HG03159 (cell line): Measurements from ENCODE around the gene OR1K1.
"Not testable (repeated sequence)": the region's sequence is repeated elsewhere in the genome, so short reads cannot be mapped to it uniquely, and the experiment has no call there.

ENCODE experiments used
- ATAC-seq: cut with Tn5 transposase; IDR thresholded peaks from one replicate; pipeline ENCODE4 v1.9.1; 2021; ENCODE audit warnings: mild to moderate bottlenecking, moderate library complexity; ENCODE audit not compliant: unreplicated experiment

OR1K1 gene

GRCh38 chr9:122810306-122810946 is 10.5 kb downstream of the OR1K1 start:
- peak; percentile 88 for ATAC-seq

- ATAC-seq = no peak
Measured at GRCh38 chr9:122812736-122813135, 12.8 kb downstream of the OR1K1 start.

DNA sequence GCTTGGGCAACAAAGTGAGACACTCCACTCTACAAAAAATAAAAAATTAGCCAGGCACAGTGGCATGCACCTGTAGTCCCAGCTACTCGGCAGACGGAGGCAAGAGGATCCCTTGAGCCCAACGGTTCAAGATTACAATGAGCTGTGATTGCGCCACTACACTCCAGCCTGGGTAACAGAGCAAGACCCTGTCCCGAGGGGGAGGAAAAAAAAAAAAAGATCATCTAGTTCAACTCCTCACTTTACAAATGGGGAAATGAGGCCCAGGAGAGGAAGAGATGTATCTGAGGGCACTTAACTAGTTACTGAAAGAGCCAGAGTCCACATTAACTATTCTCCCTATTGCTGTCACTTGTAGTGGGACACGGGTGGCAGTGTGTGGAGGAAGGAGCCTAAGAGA is 14.6 kb downstream of the OR1K1 start:
- ATAC-seq = no peak

DNA sequence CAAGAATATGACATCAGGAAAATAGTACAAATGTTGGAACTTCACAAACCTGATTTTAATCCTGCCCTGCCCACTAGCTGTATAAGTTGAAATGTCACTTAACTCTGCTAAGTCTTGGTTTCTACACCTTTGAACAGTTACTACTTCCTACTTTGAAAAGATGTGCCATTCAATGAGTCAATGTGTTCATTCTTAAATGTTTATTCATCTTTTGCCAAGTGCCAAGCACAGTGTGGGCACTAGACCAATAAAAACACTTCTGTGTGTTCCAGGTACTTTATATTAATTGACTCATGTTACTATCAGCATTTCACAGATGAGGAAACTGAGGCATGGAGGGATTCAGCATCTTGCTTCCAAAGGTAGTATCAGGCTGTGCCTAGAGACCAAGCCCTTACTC is 15.6 kb downstream of the OR1K1 start:
- ATAC-seq = no peak

DNA sequence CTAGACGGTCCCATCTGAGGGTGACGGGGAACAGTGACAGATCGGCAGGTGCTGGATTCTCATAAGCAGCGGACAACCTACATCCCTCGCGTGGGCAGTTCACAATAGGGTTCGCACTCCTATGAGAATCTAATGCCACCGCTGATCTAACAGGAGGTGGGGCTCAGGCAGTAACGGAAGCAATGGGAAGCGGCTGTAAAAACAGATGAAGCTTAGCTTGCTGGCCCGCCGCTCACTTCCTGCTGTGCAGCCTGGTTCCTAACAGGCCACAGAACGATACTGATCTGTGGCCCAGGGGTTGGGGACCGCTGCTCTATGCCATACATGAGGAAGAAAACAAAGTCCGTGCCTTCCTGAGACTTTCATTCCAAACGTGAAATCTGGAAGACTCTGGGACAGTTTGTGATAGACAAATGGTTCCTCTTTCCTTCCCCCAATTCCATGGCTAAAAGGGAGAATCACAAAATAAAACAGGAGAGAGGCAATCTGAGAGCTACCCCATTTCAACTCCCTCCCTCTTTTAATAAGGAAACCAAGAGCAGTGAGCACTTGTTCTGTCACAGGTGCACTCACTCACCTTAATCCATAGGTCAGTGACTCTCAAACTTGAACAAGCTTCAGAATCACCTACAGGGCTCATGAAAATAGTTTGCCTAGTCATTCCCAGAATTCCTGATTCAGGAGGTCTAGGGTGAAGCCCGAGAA is 16.4 kb downstream of the OR1K1 start:
- ATAC-seq = peak; percentile 79

DNA sequence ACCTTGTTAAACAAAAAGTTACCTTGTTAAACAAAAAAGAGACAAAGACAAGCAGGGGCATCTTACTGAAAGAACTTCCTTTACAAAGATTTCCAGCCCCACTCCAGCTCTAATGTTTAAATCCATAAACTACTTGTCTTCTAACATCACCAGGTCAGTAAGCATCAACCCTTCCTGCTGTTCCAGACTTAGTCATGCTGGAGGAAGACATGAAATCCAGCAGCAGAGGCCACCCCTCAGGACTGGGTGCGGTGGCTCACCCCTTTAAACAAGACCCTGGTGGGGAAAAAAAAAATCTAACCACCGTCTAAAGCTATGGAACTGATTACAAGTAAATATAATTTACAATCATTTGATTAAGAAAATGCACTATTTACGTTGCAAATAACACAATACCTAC is 19.4 kb downstream of the OR1K1 start:
- no peak for ATAC-seq

DNA sequence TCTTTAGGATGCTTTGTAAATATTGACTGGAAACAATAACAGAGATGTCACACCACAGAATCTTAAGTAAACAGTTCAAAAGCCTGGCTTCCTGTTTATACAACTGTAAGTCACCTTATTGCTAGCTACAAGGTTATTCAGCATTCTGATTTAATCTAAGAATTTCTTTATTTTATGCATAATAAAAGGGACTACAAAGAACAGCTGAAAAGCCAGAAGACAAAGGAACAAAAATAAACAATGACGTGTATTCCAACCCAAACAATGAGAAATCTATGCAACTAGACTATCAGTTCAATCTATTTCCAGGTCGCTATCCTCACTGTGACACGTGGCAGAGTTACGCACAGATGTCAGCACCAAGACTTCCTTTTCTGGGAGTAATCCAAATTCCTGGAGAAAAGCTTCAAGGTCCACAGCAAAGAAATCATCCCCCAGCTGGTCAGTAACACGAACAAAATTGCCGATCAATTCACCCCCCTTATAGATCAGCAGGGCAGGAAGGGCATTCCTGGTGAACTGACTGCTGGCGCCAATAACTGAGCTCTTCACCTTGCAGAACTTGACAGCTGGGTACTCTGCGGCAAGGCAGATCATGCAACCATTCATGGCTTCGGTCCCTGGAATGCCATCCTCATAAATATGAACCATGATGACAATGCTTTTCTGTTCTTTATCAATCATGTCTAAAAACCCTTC is 20.0 kb downstream of the OR1K1 start:
- no peak for ATAC-seq

- no peak for ATAC-seq
Measured at GRCh38 chr9:122820490-122820845, 20.5 kb downstream of the OR1K1 start.

GRCh38 chr9:122821278-122821943 is 21.5 kb downstream of the OR1K1 start:
- no peak for ATAC-seq

DNA sequence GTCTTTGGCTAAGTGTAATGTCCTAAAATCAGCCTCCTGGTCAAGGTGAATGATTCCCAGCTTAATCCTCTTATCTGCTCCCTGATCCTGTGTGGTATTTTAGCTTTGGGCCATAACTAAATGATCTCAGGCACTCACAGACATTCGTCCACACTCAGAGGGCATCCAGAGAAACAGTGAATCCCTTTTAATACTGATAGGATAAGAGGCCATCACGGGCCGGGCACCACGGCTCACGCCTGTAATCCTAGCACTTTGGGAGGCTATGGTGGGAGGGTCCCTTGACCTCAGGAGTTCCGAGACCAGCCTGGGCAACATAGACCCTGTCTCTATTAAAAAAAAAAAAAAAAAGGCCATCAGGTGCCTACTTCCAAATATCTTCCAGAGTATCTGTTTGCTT is 22.1 kb downstream of the OR1K1 start:
- no peak for ATAC-seq

DNA sequence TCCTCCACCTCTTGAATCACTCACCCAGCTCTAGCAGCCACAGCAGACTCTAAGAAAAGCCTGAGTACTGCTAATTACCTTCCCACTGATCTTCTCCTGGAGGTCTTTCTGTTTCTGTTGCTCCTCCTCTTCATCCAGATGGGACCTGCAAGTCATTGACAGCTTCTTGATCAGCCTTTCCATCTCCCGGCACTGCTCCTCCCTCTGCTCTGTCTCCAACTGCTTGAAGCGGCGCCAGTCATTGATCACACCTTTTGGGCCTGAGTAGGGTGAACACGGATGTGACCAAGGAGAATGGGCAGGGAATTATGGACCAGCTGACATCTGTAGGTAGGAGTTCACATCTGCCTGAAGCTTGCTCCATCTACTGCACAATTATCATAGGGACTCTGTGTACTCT is 23.0 kb downstream of the OR1K1 start:
- no peak for ATAC-seq

GRCh38 chr9:122827761-122828093 is 27.8 kb downstream of the OR1K1 start:
- ATAC-seq = peak; percentile 16

- not testable (repeated sequence) for ATAC-seq
Measured at GRCh38 chr9:122828965-122829284, 29.0 kb downstream of the OR1K1 start.

GRCh38 chr9:122832194-122832593 is 32.3 kb downstream of the OR1K1 start:
- ATAC-seq = no peak

DNA sequence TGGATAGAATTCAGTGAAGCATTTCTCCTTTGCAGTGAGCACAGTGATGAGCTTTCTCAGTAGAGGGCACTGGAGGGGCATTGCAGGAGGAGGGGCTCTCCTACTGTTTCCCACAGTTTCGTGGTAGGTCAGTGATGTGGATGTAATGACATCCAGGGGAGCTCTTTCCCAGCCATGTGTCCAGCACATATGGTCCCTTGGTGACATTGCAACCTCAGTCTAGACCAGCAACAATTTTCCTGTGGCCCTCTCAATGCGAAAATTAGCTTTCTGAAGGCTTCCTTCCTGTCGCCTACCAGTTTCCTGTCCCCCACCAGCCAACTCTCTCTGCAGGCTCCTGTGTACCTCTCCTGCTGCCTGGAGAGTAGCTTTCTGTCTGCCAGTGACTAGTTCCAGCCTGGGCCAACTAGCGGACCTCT is 35.4 kb downstream of the OR1K1 start:
- no peak for ATAC-seq

DNA sequence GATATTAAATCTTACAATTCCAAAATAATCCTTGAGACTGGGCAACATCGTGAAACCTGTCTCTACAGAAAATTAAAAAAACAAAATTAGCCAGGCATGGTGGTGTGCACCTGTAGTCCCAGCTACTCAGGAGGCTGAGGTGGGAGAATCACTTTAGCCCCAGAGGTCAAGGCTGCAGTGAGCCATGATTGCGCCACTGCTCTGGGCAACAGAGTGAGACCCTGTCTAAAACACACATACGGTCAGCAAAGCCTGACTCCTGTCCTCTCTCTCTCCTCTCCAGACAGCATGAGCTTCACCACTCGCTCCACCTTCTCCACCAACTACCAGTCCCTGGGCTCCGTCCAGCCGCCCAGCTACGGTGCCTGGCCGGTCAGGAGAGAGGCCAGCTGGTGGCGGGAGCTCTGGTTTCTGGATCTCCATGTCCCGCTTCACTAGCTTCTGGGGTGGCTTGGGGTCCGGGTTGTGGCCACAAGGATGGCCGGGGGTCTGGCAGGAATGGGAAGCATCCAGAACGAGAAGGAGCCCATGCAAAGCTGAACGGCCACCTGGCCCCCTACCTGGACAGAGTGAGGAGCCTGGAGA is 37.4 kb downstream of the OR1K1 start:
- ATAC-seq = no peak

- ATAC-seq = not testable (repeated sequence)
Measured at GRCh38 chr9:122838441-122838840, 38.5 kb downstream of the OR1K1 start.

- no peak for ATAC-seq
Measured at GRCh38 chr9:122841501-122841900, 41.6 kb downstream of the OR1K1 start.

DNA sequence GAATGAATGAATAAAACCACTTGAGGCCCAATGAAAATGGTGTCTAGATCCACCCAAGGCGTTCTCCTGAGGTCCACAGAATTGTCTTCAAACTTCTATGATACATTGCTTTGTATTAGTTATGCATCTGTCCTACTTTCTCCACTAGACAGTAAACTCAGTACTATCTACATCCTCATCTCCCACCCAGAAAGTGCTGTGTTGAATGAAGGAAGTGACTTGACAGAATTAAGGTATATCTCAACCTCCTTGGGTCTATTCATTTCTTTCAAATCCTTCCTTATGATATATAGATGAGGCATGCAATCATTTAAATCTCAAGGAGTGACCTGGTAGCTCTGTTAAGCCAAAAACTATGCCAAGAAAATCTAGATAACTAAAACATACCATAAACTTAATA is 44.2 kb downstream of the OR1K1 start:
- ATAC-seq = no peak

DNA sequence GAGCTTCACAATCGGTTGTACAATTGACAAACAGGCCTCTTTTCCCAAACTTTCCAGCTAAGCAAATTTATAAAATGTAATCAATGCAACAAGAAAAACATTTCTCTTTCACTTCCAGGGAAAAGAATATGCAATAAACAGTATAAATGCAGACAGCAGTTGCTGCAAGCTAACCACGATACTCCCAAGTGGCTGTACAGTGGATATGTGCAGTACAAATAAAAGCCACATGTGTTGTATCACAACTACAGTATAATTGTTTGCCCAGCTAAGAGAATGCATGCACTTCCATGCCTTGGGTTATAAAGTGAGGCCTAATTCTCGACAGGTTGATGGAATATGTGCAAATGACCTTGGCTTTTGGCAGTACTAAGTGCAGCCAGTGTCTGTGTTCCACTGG is 45.2 kb downstream of the OR1K1 start:
- no peak for ATAC-seq

DNA sequence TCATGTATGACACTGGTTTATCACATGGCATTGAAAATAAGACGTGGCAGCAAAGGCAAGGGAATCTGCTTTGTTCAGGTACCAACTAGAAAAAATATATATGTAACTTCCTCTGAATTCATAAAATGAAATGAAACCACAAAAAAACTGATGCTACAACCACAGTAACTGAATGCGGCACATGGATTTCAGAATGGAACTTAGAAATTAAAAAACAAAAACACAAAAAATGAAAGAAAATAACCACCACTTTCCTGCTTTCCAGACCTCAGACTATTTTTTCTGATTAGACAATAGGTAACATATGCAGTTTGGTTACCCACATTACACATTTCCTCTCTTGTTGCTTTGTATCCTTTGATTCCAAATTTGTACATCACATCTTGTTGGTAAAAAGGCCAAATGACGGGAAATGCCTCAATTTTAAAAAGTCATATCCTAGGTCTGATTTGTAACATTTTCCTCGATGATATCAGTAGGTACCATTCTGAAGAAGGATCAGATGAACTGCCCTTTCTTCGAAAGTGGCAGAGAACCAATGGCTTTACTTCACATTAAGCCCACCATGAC is 46.5 kb downstream of the OR1K1 start:
- no peak for ATAC-seq
